ENCODE measurements around the gene MKI67.

The MKI67 gene

GRCh38 chr10:128069351-128070051, 56.7 kb downstream of the MKI67 start:
- no peaks in the 10 kb centered on the region for H3K27me3 ChIP-seq
- peak; percentile 86 for TF ChIP-seq CTCF (IDR thresholded peaks at IDR 0.05)
- peaks cover 27 to 44% of the 10 kb centered on the region in 2 experiments for H3K4me1 ChIP-seq (ENCODE audit: control insufficient read depth in 1 of 2, insufficient read depth in 1 of 2, low read depth in 1 of 2, low read length in 1 of 2)
- H3K4me3 ChIP-seq (ENCODE audit: low read depth in 1 of 2, low read length in 1 of 2): no peak overlapping the region
- H3K36me3 ChIP-seq: peaks cover 99% of the 10 kb centered on the region
- H3K27ac ChIP-seq: peak overlapping the region; percentile 98
- H3K9me3 ChIP-seq: peaks cover 13% of the 10 kb centered on the region

GRCh38 chr10:128068398-128069285, 57.6 kb downstream of the MKI67 start:
- Histone ChIP-seq H3K9me3 (peaks cover 13% of the 10 kb centered on the region), H3K36me3 (peaks cover 99% of the 10 kb centered on the region), H3K4me3 (ENCODE audit: low read depth in 1 of 2, low read length in 1 of 2) (no peak overlapping the region), H3K27ac (peak overlapping the region; percentile 98), H3K4me1 (ENCODE audit: control insufficient read depth in 1 of 2, insufficient read depth in 1 of 2, low read depth in 1 of 2, low read length in 1 of 2) (peaks cover 35 to 53% of the 10 kb centered on the region in 2 experiments), H3K27me3 (no peaks in the 10 kb centered on the region)
- no peak for TF ChIP-seq CTCF (IDR thresholded peaks at IDR 0.05)

GRCh38 chr10:128067691-128068397, 58.4 kb downstream of the MKI67 start:
- Histone ChIP-seq H3K4me3 (ENCODE audit: low read depth in 1 of 2, low read length in 1 of 2) (no peak overlapping the region), H3K27me3 (no peaks in the 10 kb centered on the region), H3K36me3 (peaks cover 99% of the 10 kb centered on the region), H3K27ac (peak overlapping the region; percentile 98), H3K4me1 (ENCODE audit: control insufficient read depth in 1 of 2, insufficient read depth in 1 of 2, low read depth in 1 of 2, low read length in 1 of 2) (peaks cover 43 to 61% of the 10 kb centered on the region in 2 experiments), H3K9me3 (peaks cover 13% of the 10 kb centered on the region)
- TF ChIP-seq CTCF (IDR thresholded peaks at IDR 0.05): no peak

- Histone ChIP-seq H3K36me3 (peaks cover 99% of the 10 kb centered on the region), H3K27me3 (no peaks in the 10 kb centered on the region), H3K27ac (peak overlapping the region; percentile 98), H3K4me3 (ENCODE audit: low read depth in 1 of 2, low read length in 1 of 2) (peak overlapping the region in 1 of 2 experiments; percentile 65), H3K9me3 (peaks cover 13% of the 10 kb centered on the region), H3K4me1 (ENCODE audit: control insufficient read depth in 1 of 2, insufficient read depth in 1 of 2, low read depth in 1 of 2, low read length in 1 of 2) (peaks cover 52 to 70% of the 10 kb centered on the region in 2 experiments)
- no peak for TF ChIP-seq CTCF (IDR thresholded peaks at IDR 0.05)
Measured at GRCh38 chr10:128066870-128067382, 59.3 kb downstream of the MKI67 start.

- TF ChIP-seq CTCF (IDR thresholded peaks at IDR 0.05): no peak
- Histone ChIP-seq H3K27ac (peak overlapping the region; percentile 98), H3K27me3 (no peaks in the 10 kb centered on the region), H3K9me3 (peaks cover 13% of the 10 kb centered on the region), H3K36me3 (peaks cover 99% of the 10 kb centered on the region), H3K4me3 (ENCODE audit: low read depth in 1 of 2, low read length in 1 of 2) (peak overlapping the region; percentile 50 to 65), H3K4me1 (ENCODE audit: control insufficient read depth in 1 of 2, insufficient read depth in 1 of 2, low read depth in 1 of 2, low read length in 1 of 2) (peaks cover 62 to 79% of the 10 kb centered on the region in 2 experiments)
Measured at GRCh38 chr10:128065881-128066534, 60.2 kb downstream of the MKI67 start.
